ENCODE measurements around the gene RIMS4.

RIMS4 gene

DNA sequence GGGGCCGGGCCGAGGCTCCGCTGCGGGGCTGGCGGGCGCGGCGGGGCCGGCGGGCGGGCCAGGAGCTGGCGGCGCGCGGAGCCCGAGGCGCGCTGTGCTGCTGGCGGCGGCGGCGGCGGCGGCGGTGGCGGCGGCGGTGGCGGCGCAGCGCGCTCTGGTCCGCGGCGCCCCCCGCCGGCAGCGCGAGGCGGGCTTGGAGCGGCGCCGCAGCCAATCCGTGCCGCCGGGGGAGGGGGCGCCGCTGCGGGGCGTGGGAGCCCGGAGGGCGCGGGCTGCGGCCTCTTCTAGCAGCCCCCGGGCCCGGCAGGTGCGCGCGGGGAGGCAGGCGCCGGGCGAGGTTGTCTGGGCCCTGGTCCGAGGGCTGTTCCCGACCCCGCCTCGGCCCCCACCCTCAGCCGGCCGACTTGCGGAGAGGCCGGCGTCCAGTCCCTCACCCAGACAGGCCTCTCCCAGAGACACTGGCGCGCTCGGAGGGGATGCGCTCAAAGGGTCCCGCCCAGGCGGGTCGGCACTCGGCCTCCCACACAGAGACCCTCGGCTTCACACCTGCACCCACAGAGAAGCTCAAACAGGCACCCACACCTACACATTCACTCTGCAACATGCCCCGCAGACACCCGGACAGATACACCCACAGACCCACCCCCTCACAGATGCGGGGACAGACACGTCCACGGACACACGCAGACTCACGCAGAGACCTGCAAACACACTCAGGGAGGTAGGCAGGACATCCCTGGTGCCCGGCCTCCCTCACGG lies at the start of gene RIMS4:
TSS of gene RIMS4 (minus strand) at position 156 of the 759 bp plus-strand sequence. CDS start 275 bp downstream, outside the sequence.
- DNase-seq (ENCODE audit: low read depth), result no peak

DNA sequence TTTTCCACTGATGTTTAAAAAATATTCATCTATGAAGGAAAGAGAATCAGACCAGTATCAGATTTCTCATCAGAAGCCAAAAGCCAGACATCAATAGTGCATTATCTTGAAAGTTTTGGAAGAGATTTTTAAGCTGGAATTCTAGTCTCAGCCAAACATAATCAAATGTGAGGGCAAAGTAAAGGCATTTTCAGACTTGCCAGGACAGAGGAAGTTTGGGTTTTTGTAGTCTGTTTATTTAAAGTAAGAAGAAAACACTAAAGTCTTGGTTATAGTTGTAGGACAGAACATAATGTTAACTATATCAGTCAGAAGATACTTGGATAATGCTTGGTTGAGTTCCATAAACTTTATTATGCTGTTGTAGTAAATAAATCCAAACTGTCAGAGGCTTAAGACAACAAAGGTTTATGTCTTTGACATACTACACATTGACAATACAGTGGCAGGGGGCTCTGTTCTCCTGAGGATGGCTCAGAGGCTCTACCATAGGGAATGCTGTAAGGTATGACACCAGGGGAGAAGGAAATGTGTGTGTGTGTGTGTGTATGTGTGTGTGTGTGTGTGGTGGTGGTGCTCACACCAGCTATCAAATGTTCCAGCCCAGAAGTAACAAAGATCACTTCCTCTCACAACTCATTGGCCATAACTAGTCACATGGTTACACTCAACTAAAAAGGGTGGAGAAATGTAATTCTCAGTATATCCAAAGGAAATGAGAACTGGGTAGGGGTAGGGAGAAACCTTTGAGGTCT lies 48.4 kb upstream of the RIMS4 start:
- no peak for DNase-seq (ENCODE audit: low read depth)

DNA sequence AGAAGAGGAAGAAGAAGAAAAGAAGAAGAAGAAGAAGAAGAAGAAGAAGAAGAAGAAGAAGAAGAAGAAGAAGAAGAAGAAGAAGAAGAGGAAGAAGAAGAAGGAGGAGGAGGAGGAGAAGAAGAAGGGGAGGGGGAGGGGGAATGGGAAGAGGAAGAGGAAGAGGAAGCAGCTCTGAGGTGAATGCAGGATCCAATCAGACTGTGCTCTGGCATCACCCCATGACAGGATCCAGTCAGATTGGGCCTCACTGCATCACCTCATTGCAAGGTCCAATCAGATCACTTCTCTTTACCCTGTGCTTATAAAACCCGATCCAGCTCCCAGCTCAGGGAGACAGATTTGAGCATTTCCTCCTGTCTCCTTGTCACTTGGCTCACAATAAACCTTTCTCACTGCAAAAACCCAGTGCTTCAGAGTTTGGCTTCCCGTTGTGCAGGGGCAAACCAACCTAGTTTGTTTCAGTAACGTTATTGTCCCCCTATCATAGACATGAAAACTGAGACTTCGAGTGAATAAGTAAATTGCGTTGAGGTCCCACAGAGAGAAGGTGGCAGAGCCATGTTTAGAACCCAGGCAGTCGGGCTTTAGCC lies 46.6 kb upstream of the RIMS4 start:
- no peak for DNase-seq (ENCODE audit: low read depth)

DNA sequence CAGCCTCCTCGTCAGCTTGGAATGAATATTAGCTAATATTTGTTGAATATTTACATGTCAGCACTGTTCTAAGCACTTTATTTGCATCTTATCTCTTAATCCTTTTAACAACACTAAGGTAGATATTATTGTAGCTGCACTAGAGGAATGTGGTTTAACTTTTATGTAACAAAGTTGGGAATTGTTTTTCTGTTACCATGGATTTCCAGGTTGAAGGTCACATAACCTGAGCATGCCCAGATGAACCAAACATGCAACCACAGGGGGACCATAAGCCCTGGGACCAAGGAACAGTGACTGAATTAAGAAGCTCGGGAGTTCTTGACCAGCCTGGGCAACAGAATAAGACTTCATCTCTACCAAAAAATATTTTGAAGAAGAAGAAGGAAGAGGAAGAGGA lies 46.1 kb upstream of the RIMS4 start:
- no peak for DNase-seq (ENCODE audit: low read depth)

DNA sequence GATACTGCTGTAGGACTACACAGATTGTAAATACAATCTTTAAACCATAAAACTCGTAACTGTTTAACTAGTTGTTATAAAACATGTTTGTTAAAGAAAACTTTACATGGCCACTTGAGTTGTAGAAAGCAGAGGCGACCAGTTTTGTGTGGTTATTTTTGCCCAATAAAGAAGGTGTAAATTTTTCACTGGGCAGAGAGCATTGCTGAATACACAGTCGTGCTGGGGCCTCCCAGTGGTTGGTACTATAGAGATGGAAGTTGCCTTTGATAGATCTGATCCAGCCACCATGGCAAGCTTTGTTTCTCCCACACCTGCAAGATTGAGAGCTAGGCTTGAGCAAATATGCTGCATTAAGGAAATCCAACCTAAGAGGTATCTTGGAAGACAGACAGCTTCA lies 41.2 kb upstream of the RIMS4 start:
- no peak for DNase-seq (ENCODE audit: low read depth)

DNA sequence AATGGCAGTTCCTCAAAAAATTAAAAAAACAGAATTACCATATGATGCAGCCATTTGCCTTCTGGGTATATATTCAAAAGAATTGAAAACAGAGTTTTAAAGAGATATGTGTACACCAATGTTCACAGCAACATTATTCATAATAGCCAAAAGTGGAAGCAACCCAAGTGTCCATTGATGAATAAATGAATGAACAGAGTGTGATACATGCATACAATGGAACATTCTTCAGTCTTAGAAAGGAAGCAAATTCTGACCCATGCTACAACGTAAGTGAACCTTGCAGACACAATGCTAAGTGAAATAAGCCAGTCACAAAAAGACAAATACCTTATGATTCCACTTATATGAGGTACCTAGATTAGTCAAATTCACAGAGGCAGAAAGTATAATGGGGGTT lies 40.5 kb upstream of the RIMS4 start:
- DNase-seq (ENCODE audit: low read depth), result no peak

DNA sequence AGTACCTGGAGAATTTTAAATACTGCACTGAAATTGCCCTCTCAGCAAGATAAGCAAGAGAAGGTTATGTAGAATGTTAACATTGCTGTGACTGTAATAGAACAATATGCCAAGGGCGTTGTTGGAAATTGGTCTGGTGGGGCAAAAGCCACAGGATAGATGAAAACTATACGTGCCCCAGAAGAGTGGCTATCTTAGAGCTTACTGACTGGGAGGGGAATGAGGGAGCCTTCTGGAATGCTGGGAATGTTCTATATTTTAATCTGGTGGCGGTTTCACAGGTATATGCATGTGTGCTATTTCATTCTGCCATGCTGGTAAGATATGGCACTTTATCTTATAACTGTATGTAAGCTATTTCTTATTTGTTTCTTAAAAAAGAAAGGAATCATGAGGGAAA lies 39.9 kb upstream of the RIMS4 start:
- no peak for DNase-seq (ENCODE audit: low read depth)

DNA sequence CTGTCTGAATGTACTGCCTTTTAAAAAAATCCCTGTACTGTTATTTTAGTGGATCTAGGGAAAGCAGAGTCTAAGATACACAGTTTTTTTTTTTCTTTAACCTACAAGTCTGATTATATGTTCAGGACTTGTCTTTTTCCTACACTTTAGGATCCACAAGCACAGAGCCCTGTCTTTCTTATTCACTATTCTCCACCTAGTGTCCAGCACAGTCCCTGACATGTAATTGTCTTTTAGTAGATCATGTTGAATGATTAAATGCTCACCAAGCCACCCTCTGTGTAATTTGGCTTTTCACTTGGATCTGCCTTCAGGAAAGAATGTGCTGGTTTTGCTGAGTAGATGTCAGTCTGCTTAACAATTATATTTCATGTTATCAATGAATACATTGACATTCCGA lies 39.4 kb upstream of the RIMS4 start:
- DNase-seq (ENCODE audit: low read depth), result no peak

DNA sequence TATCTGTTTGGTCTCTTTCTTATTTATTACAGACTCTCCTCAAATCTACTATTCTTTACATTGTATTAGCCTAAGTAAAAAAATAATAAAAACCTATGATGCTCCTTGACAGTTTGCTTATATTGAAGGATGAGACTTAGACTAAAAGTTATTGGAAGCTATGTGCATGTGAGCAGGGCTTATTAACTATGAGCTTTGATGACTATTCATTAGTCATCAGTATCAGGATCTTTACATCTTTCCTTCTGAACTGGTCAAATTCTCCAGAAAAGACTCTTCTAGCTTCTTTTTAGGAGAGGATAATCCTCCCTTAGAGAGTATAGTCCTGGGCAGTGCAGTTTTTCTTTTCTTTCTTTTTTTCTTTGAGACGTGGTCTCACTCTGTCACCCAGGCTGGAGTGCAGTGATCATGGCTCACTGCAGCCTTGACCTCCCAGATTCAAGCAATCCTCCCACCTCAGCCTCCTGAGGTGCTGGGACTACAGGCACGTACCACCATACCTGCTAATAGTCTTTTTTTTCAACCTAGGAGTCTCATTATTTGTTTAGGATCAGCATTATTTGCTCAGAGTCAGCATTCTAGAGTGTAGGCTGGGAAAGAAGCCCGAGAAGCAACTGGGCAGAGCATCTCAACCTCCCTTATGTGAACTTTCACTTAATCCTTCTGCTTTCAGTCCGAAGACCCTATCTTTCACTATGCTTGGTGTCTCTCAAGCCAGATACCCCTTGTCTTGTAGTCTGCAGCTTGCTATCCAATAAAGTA lies 38.1 kb upstream of the RIMS4 start:
- no peak for DNase-seq (ENCODE audit: low read depth)

DNA sequence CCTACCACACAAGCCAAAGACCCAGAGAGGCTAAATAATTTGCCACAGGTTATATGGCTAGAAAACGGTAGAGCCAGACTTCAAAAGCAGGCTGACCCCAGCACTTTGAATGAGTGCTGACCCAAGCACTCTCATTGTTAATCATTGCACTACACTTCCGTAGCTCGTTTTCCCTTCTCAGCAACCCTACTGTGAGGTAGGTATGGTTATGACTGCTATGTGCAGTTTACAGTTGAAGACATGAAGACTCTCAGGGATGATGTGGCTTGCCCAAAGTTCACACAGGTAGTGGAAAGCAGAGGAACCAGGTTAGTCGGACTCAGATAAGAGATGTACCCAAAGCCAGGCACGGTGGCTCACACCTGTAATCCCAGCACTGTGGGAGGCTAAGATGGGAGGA lies 33.5 kb upstream of the RIMS4 start:
- DNase-seq (ENCODE audit: low read depth), result no peak

DNA sequence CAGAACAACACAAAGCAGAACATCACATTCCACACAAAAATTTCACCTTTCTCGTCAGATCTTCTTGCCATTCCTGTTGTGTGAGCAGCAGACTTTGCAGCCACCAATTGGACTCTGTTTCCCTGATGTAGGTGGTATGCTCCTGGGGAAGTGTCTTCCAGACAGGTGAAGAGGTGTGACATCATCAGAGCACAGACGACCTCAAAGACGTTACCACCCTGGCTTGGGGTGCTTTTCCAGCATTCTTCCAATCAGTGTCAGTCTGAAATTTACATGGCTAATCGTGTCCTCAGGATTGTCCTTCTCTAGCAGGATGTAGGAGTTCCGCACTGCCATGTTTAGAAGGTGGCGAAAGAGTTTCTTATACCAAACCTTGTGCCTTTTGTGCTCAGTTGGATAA lies 31.6 kb upstream of the RIMS4 start:
- DNase-seq (ENCODE audit: low read depth), result no peak

DNA sequence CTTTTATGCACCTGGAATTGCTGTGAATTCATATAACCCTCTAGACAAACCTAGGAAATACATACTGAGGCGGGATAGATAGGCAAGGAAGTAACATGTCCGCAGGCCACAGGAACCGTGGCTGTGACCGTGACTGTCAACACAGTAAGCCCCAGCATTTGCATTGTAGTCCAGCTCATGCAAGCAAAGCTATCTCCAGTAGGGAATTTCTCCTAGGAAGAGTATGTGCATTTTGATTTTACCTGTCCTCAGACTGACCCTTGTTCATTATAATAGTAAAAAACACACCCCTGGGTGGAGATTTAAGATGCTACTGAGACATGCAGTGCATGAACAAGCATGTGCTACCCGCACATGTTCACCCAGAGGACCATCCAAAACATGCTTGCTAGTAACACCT lies 30.5 kb upstream of the RIMS4 start:
- no peak for DNase-seq (ENCODE audit: low read depth)

DNA sequence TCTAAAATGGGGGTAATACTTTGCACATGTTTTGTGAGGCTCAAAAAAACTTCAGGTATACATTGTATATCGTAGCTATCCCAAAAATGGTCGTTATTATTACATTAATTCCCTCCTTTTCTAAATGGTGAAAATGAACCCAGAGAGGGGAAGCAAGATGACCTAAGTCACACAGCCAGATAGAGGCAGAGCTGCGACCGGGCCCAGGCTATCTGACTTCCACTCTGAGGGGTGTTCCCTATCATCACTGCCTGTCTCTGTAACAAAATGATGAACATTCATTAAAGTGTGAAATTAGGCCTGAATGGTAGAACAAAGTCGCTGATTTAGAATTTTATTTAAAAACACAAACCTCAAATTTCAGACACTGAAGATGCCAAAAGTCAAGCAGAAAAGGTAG lies 29.1 kb upstream of the RIMS4 start:
- DNase-seq (ENCODE audit: low read depth), result no peak

DNA sequence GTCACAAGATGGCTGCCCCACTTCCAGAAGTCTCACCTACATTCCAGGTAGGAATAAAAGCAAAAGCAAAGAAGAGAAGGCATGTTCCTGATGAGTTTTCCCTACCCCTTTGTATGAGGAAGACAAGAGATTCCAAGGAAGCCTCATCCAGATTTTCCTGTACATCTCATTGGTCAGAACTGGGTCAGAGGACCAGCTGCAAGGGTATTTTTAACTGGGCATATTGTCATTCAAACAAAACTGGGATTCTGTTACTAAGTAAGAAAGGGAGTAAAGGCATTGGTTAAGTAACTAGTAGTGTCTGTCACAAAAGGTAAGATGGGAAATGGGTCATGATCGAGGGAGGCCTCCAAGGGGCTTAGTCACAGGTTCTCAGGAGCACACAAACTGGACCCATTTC lies 28.2 kb upstream of the RIMS4 start:
- no peak for DNase-seq (ENCODE audit: low read depth)

DNA sequence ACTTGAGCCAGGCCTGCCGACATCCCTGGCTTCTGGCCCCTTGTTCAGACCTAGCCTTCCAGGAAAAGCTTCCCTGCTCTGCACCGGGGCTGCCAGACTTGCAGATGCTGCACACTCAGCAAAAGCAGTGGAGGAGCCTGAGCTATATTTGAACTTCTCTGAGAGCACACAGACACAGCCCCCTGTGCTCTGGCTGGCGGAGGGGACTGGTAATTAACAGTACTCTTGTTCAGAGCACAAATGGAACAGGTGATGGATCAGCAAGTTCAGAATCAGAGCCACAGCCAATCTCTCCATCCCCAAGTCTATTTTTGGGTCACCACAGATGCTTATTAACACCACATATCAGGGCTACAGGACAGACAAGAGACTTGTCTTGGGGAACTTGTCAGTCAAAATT lies 27.6 kb upstream of the RIMS4 start:
- DNase-seq (ENCODE audit: low read depth), result no peak

DNA sequence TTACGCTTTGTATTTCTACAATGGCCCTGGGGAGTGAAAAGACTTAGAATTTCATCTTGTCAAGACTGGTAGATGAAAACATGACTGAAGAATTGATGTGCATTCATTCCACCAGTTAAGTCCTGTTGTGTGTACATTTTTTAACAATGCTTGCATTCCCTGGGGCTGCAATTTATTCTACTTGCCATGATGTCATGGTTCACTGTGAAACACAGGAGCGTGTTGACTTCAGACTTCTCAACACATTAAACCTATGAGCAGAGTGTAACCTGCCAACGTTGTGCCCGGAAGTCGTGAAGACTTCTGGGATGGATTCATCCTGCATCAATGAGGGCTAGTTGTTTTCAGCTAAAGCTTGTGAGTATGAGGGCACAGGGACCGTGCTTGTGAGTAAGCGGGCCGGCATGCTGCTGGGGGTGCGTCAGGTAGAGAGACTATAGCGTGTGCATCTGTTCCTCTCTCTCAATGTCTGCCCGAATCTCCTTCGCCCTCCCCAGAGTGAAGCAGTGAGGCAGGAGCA lies 26.3 kb upstream of the RIMS4 start:
- DNase-seq (ENCODE audit: low read depth), result no peak

DNA sequence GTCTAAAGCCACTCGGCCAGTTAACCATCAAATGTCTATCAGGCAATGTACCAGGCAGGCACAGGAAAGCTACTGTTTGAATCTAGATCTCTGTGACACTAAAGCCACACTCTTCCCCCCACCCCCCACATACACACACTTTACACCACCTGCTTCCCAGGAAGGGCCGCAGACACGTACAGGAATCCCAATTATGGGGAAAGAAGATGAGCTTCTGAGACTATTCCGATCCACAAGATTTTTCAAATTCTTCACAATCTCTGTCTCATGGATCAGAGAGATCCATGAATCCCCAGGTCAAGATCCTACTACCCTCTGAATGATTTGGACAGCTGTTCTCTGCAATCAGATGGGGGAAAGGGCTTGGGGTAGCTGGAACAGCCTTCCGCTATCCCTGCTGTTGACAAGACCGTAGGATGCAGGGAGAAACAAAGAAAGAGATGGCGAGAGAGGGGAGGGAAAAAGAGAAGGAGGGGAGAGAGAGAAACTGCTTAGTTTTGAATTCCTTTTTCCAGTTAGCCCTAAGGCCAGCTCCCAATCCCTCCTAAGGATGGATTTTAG lies 25.4 kb upstream of the RIMS4 start:
- no peak for DNase-seq (ENCODE audit: low read depth)

DNA sequence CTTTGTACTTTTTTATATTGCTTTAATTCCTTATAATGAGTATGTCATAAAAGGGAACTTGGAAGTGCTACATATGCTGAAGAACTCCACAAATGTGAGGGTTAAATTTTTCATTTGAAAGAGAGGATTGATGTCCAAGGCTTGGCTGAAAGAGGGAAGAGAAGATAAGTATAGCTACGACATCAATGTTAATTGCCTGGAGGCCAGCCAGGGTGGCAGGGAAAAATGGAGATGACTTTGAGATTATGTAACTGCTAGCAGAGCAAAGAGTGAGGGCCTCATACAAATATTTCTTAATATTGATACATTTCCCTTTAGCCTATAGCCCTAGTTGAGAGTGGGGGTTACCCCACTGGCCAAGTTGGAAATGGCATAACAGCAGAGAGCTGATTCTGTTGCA lies 24.8 kb upstream of the RIMS4 start:
- DNase-seq (ENCODE audit: low read depth), result no peak

DNA sequence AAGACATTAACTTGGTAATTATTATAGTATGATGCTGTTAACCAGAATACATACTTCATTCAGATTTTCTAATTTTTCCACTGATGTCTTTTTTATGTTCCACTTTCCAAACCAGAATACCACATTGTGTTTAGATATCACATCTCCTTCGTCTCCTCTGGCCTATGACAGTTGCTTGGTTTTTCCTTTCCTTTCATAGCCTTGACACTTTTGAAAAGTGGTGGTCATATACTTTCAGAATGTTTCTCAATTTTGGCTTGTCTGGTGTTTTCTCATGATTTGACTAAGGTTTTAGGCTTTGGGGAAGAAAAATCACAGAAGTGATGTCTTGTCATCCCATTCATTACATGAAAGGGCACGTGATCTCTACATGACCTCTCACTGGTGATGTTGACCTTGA lies 24.3 kb upstream of the RIMS4 start:
- DNase-seq (ENCODE audit: low read depth), result no peak

DNA sequence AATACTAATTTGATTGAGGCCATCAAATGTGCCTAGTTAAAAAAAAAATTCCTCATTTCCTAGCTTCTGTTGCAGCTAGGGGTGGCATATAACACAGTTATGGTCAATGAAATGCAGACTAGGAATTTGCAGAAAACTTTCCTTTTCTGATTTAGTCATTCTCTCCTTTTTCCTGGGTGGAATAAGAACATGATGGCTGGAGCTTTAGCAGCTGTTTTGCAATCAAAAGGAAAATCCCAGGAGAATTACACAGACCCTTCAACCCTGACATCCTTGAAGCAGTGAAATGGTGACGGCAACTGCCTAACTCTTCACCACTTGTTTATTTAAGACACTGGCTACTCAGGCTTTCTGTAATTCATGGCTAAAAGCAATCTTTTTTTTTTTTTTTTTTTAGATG lies 23.1 kb upstream of the RIMS4 start:
- no peak for DNase-seq (ENCODE audit: low read depth)

DNA sequence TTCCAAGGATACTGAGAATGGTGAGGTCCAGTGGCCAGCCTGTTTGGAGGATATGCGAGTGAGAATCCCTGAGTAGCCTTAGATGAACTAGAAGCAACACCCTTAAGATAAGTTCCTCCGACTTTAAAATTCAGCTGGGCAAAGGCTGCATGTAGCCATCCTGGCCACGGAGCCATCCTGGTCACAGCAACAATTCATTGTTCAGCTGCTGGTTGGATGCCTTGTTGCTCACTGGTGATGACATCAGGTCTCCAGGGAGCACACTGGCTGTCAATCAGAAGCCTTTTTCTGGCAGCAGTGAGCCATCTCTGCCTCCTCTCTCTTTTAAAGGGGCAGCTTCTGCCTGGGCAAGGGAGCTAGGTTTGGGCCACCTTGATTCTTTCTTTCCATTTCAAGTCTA lies 22.4 kb upstream of the RIMS4 start:
- DNase-seq (ENCODE audit: low read depth), result no peak

DNA sequence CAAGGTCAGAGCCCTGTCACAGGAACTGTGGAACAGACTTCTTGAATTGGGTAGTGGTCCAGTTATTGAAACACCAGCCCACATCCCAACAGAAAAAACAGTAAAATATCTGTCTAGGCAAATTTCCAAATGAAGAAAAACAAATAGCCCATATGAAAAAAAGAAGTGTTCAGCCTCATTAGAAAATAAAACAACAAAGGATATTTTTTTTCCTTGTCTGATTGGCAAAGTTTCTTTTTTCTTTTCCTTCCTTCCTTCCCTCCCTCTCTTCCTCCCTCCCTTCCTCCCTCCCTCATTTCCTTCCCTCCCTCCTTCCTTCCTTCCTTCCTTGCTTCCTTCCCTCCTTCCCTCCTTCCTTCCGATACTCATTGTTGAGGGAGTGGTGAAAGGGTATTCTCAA lies 20.6 kb upstream of the RIMS4 start:
- no peak for DNase-seq (ENCODE audit: low read depth)

Measured in stimulated activated CD8-positive, alpha-beta memory T cell treated with anti-CD3 and anti-CD28 coated beads, Interleukin-15, amount 100 ng/mL, for 1 hour (primary cell).